Neutrophil (primary cell): Measurements from ENCODE around the gene DSCAM.
"Not testable (repeated sequence)": the region's sequence is repeated elsewhere in the genome, so short reads cannot be mapped to it uniquely, and the experiment has no call there.

Source experiments
- H3K27ac ChIP-seq: fragments of 200-600 bp; sonication (generic); 2 replicates; pipeline ENCODE4 v1.5.1; 2016; ENCODE audit warnings: mild to moderate bottlenecking, moderate library complexity
- H3K27me3 ChIP-seq: fragments of 200-600 bp; sonication (generic); 2 replicates; pipeline ENCODE4 v1.6.0; 2016; ENCODE audit warnings: mild to moderate bottlenecking
- H3K36me3 ChIP-seq: fragments of 200-600 bp; sonication (generic); 2 replicates; pipeline ENCODE4 v1.5.1; 2017
- H3K4me1 ChIP-seq, 2 experiments: fragments of 200-600 bp in 1 of 2; sonication (generic) in 1 of 2; 1 replicate in 1 of 2; 2 replicates in 1 of 2; pipeline versions ENCODE4 v1.5.1 to v1.6.1; 2013 to 2016; ENCODE audit warnings: low read depth in 1 of 2, low read length in 1 of 2, mild to moderate bottlenecking in 1 of 2, moderate library complexity in 1 of 2; ENCODE audit not compliant: control insufficient read depth in 1 of 2, insufficient read depth in 1 of 2
- H3K4me3 ChIP-seq, 2 experiments: fragments of 200-600 bp in 1 of 2; sonication (generic) in 1 of 2; 1 replicate in 1 of 2; 2 replicates in 1 of 2; pipeline ENCODE4 v1.5.1; 2013 to 2016; ENCODE audit warnings: low read depth in 1 of 2, low read length in 1 of 2, mild to moderate bottlenecking in 1 of 2, moderate library complexity in 1 of 2
- H3K9me3 ChIP-seq: fragments of 200-600 bp; sonication (generic); 2 replicates; pipeline ENCODE4 v1.5.1; 2016
- CTCF ChIP-seq: fragments of 200-600 bp; sonication (generic); IDR thresholded peaks from 2 replicates; pipeline ENCODE4 v1.5.1; 2016; ENCODE audit warnings: antibody characterized with exemption

DSCAM gene

GRCh38 chr21:40454057-40454456 lies 392.9 kb downstream of the DSCAM start:
- H3K4me1 ChIP-seq = no peaks in the 10 kb centered on the region
- H3K27me3 ChIP-seq = no peaks in the 10 kb centered on the region
- H3K27ac ChIP-seq = no peak overlapping the region
- H3K36me3 ChIP-seq = no peaks in the 10 kb centered on the region
- no peaks in the 10 kb centered on the region for H3K9me3 ChIP-seq
- no peak overlapping the region for H3K4me3 ChIP-seq
- no peak for TF ChIP-seq CTCF

GRCh38 chr21:40453183-40453582 lies 393.8 kb downstream of the DSCAM start:
- Histone ChIP-seq H3K36me3 (no peaks in the 10 kb centered on the region), H3K4me1 (no peaks in the 10 kb centered on the region), H3K27me3 (no peaks in the 10 kb centered on the region), H3K4me3 (no peak overlapping the region), H3K27ac (no peak overlapping the region), H3K9me3 (no peaks in the 10 kb centered on the region)
- TF ChIP-seq CTCF = no peak

GRCh38 chr21:40452548-40452947 lies 394.4 kb downstream of the DSCAM start:
- Histone ChIP-seq H3K4me1 (no peaks in the 10 kb centered on the region), H3K27ac (no peak overlapping the region), H3K36me3 (no peaks in the 10 kb centered on the region), H3K27me3 (no peaks in the 10 kb centered on the region), H3K4me3 (no peak overlapping the region), H3K9me3 (no peaks in the 10 kb centered on the region)
- no peak for TF ChIP-seq CTCF

- Histone ChIP-seq H3K36me3 (no peaks in the 10 kb centered on the region), H3K9me3 (no peaks in the 10 kb centered on the region), H3K27ac (no peak overlapping the region), H3K27me3 (no peaks in the 10 kb centered on the region), H3K4me1 (no peaks in the 10 kb centered on the region), H3K4me3 (no peak overlapping the region)
- TF ChIP-seq CTCF = no peak
Measured at GRCh38 chr21:40447016-40447415, 399.9 kb downstream of the DSCAM start.

- Histone ChIP-seq H3K4me3 (no peak overlapping the region), H3K36me3 (no peaks in the 10 kb centered on the region), H3K4me1 (no peaks in the 10 kb centered on the region), H3K27me3 (no peaks in the 10 kb centered on the region), H3K27ac (no peak overlapping the region), H3K9me3 (no peaks in the 10 kb centered on the region)
- no peak for TF ChIP-seq CTCF
Measured at GRCh38 chr21:40445349-40445921, 401.5 kb downstream of the DSCAM start.

GRCh38 chr21:40439581-40439980 lies 407.4 kb downstream of the DSCAM start:
- H3K4me1 ChIP-seq, H3K4me3 ChIP-seq, H3K9me3 ChIP-seq, H3K27me3 ChIP-seq, H3K27ac ChIP-seq, H3K36me3 ChIP-seq: not testable (repeated sequence)
